H1 (cell line): Measurements from ENCODE around the gene ATP6V0A1. TPM values are rescaled to one million over a fixed set of nuclear protein-coding genes. Genes with fewer than 3 reads are reported as not detected.

Experiments
- CTCF ChIA-PET: fragments of 300-600 bp; sonication (Branson Sonifier 250); formaldehyde crosslinking; loops from one replicate; lab custom pipeline; 2021; ENCODE audit not compliant: partially characterized antibody; lab: Charles Lee
- POLR2A ChIA-PET: fragments of 300-600 bp; sonication (Branson Sonifier 250); formaldehyde crosslinking; loops from one replicate; lab custom pipeline; 2021; ENCODE audit warnings: inconsistent platforms; ENCODE audit not compliant: partially characterized antibody; lab: Charles Lee
- DNase-seq, 2 experiments: peaks; one replicate each; pipeline versions ENCODE4 v3.0.0 to v3.0.0-alpha.2; 2010 to 2022; ENCODE audit warnings: low spot score in 2 of 2, low read depth in 1 of 2, mixed read lengths in 1 of 2
- FAIRE-seq: peaks from 2 replicates; lab custom pipeline; 2011; peaks lifted over from hg19 to GRCh38; lab: Jason Lieb, UNC
- H2AFZ ChIP-seq: 2 replicates; pipeline ENCODE4 v1.8.1; 2012; ENCODE audit warnings: low read length, inconsistent platforms
- H2AK5ac ChIP-seq: 2 replicates; pipeline ENCODE4 v1.6.1; 2013; ENCODE audit warnings: low read depth, low read length
- H2BK120ac ChIP-seq: replicated peaks from 2 replicates; pipeline ENCODE3; 2013; ENCODE audit warnings: low read depth, low read length, inconsistent platforms
- H2BK12ac ChIP-seq: 2 replicates; pipeline ENCODE4 v1.6.1; 2013; ENCODE audit warnings: low read depth, low read length
- H2BK15ac ChIP-seq: 2 replicates; pipeline ENCODE4 v1.6.1; 2013; ENCODE audit warnings: low read length
- H2BK20ac ChIP-seq: 2 replicates; pipeline ENCODE4 v1.6.1; 2013; ENCODE audit warnings: low read length
- H2BK5ac ChIP-seq: 2 replicates; pipeline ENCODE4 v1.6.1; 2013; ENCODE audit warnings: low read depth, low read length
- H3K14ac ChIP-seq: 2 replicates; pipeline ENCODE4 v1.6.1; 2013; ENCODE audit warnings: inconsistent platforms; ENCODE audit not compliant: insufficient read length
- H3K18ac ChIP-seq: 2 replicates; pipeline ENCODE4 v1.6.1; 2013; ENCODE audit warnings: low read length; ENCODE audit errors: extremely low read depth
- H3K23ac ChIP-seq: 2 replicates; pipeline ENCODE4 v1.6.1; 2013; ENCODE audit warnings: inconsistent platforms; ENCODE audit not compliant: insufficient read length
- H3K23me2 ChIP-seq: 2 replicates; pipeline ENCODE4 v1.6.1; 2013; ENCODE audit warnings: low read depth, low read length
- H3K27ac ChIP-seq: 2 replicates; pipeline ENCODE4 v1.6.1; 2011; ENCODE audit warnings: low read depth, low read length, inconsistent platforms
- H3K27me3 ChIP-seq, 4 experiments: replicated peaks in 1 of 4; 1 replicate in 1 of 4; 2 replicates in 3 of 4; pipeline versions ENCODE4 v1.6.1 to v1.8.1; 2011 to 2013; ENCODE audit warnings: low read length in 3 of 4, mild to moderate bottlenecking in 3 of 4, inconsistent platforms in 2 of 4, mixed read lengths in 2 of 4, moderate library complexity in 1 of 4; ENCODE audit not compliant: control insufficient read depth in 3 of 4, insufficient read depth in 3 of 4; ENCODE audit errors: extremely low read depth in 1 of 4
- H3K36me3 ChIP-seq, 4 experiments: 2 replicates each; pipeline versions ENCODE4 v1.6.1 to v1.8.1; 2011 to 2013; ENCODE audit warnings: mild to moderate bottlenecking in 4 of 4, low read length in 3 of 4, moderate library complexity in 2 of 4, control low read depth in 1 of 4, inconsistent platforms in 1 of 4; ENCODE audit not compliant: insufficient read depth in 4 of 4, control insufficient read depth in 2 of 4
- H3K4ac ChIP-seq: replicated peaks from 2 replicates; pipeline ENCODE3; 2013; ENCODE audit warnings: low read length, low read depth, mixed read lengths, inconsistent platforms; ENCODE audit not compliant: insufficient read length
- H3K4me1 ChIP-seq, 4 experiments: replicated peaks in 1 of 4; 1 replicate in 1 of 4; 2 replicates in 3 of 4; pipeline versions ENCODE4 v1.6.1 to v1.8.1; 2011 to 2013; ENCODE audit warnings: low read length in 3 of 4, inconsistent platforms in 2 of 4, mixed read lengths in 1 of 4; ENCODE audit not compliant: insufficient read depth in 4 of 4, control insufficient read depth in 3 of 4
- H3K4me2 ChIP-seq, 2 experiments: 2 replicates each; pipeline versions ENCODE4 v1.6.1 to v1.8.1; 2011 to 2013; ENCODE audit warnings: low read depth in 2 of 2, low read length in 2 of 2, control low read depth in 1 of 2, inconsistent platforms in 1 of 2, mild to moderate bottlenecking in 1 of 2; ENCODE audit not compliant: insufficient read depth in 1 of 2
- H3K4me3 ChIP-seq, 4 experiments: fragments of 200-600, 300-600 bp in 1 of 4; sonication (generic), shearing (Covaris generic), sonication (Bioruptor Twin) in 1 of 4; 2 replicates each; pipeline versions ENCODE4 v1.5.1 to v1.8.1; 2011 to 2016; ENCODE audit warnings: low read length in 4 of 4, low read depth in 3 of 4, control low read depth in 2 of 4, inconsistent platforms in 2 of 4, mild to moderate bottlenecking in 2 of 4, mixed read lengths in 1 of 4, moderate library complexity in 1 of 4; ENCODE audit not compliant: insufficient read depth in 2 of 4; ENCODE audit errors: extremely low read depth in 1 of 4
- H3K56ac ChIP-seq: replicated peaks from 2 replicates; pipeline ENCODE3; 2013; ENCODE audit warnings: low read depth, mild to moderate bottlenecking, mixed read lengths, low read length, inconsistent platforms; ENCODE audit not compliant: insufficient read length
- H3K79me1 ChIP-seq: 2 replicates; pipeline ENCODE4 v1.6.1; 2013; ENCODE audit warnings: low read depth, low read length, control low read depth
- H3K79me2 ChIP-seq, 2 experiments: 2 replicates each; pipeline versions ENCODE4 v1.6.1 to v1.8.1; 2012 to 2013; ENCODE audit warnings: low read length in 2 of 2, mild to moderate bottlenecking in 2 of 2, inconsistent platforms in 1 of 2; ENCODE audit not compliant: insufficient read depth in 2 of 2, control insufficient read depth in 1 of 2
- H3K9ac ChIP-seq, 4 experiments: replicated peaks in 1 of 4; 1 replicate in 1 of 4; 2 replicates in 3 of 4; pipeline versions ENCODE4 v1.6.1 to v1.8.1; 2011 to 2013; ENCODE audit warnings: low read depth in 3 of 4, low read length in 3 of 4, control low read depth in 2 of 4, mild to moderate bottlenecking in 2 of 4, moderate library complexity in 2 of 4, inconsistent platforms in 1 of 4; ENCODE audit errors: extremely low read depth in 1 of 4
- H3K9me3 ChIP-seq, 2 experiments: 2 replicates each; pipeline versions ENCODE4 v1.6.1 to v1.8.1; 2012 to 2013; ENCODE audit warnings: mild to moderate bottlenecking in 2 of 2, moderate library complexity in 2 of 2, control low read depth in 1 of 2, inconsistent platforms in 1 of 2, low read depth in 1 of 2, low read length in 1 of 2, mixed read lengths in 1 of 2; ENCODE audit not compliant: insufficient read depth in 2 of 2
- H4K20me1 ChIP-seq, 2 experiments: replicated peaks in 1 of 2; 2 replicates each; pipeline versions ENCODE3 to v1.8.1; 2011 to 2013; ENCODE audit warnings: inconsistent platforms in 2 of 2, low read length in 2 of 2, mild to moderate bottlenecking in 1 of 2; ENCODE audit not compliant: insufficient read depth in 2 of 2, control insufficient read depth in 1 of 2
- H4K5ac ChIP-seq: 2 replicates; pipeline ENCODE4 v1.6.1; 2013; ENCODE audit warnings: low read length, low read depth, mixed read lengths, inconsistent platforms; ENCODE audit not compliant: insufficient read length
- H4K8ac ChIP-seq: 2 replicates; pipeline ENCODE4 v1.8.0; 2013; ENCODE audit warnings: mild to moderate bottlenecking, moderate library complexity, low read length, inconsistent platforms; ENCODE audit not compliant: insufficient read depth; ENCODE audit errors: extremely low read depth
- H4K91ac ChIP-seq: replicated peaks from 2 replicates; pipeline ENCODE3; 2013; ENCODE audit warnings: low read length, mixed read lengths, inconsistent platforms; ENCODE audit not compliant: insufficient read length
- BRCA1 ChIP-seq: IDR thresholded peaks from 2 replicates; pipeline ENCODE4 v1.6.1; 2012; ENCODE audit warnings: low read depth, low read length, improper control_type of control experiment
- CBX5 ChIP-seq: fragments of 300-800, 300-1000 bp; sonication (generic); IDR thresholded peaks from 2 replicates; pipeline ENCODE4 v1.7.1; 2016; ENCODE audit warnings: antibody characterized with exemption, low read length, low read depth
- CHD2 ChIP-seq: IDR thresholded peaks from 2 replicates; pipeline ENCODE4 v1.6.1; 2012; ENCODE audit warnings: low read length, improper control_type of control experiment
- EP300 ChIP-seq, 2 experiments: IDR thresholded peaks; 1 replicate in 1 of 2; 2 replicates in 1 of 2; pipeline ENCODE4 v1.6.1; 2011 to 2012; ENCODE audit warnings: low read depth in 2 of 2, low read length in 2 of 2, mild to moderate bottlenecking in 2 of 2, borderline replicate concordance in 1 of 2, inconsistent platforms in 1 of 2, moderate library complexity in 1 of 2
- FOSL1 ChIP-seq: IDR thresholded peaks from 2 replicates; pipeline ENCODE4 v1.6.1; 2011; ENCODE audit warnings: mild to moderate bottlenecking, low read depth, low read length, moderate library complexity; ENCODE audit not compliant: insufficient read depth
- JUND ChIP-seq: IDR thresholded peaks from 2 replicates; pipeline ENCODE4 v1.6.1; 2011; ENCODE audit warnings: mild to moderate bottlenecking, improper control_type of control experiment, low read length
- POLR2A ChIP-seq, 2 experiments: IDR thresholded peaks; 1 replicate in 1 of 2; 2 replicates in 1 of 2; pipeline ENCODE4 v1.6.1; 2011; ENCODE audit warnings: low read depth in 2 of 2, low read length in 2 of 2, mild to moderate bottlenecking in 2 of 2; ENCODE audit errors: control extremely low read depth in 1 of 2
- POU5F1 ChIP-seq: IDR thresholded peaks from 2 replicates; pipeline ENCODE4 v1.6.1; 2011; ENCODE audit warnings: low read depth, mild to moderate bottlenecking, low read length, moderate library complexity
- RXRA ChIP-seq: IDR thresholded peaks from 2 replicates; pipeline ENCODE4 v1.6.1; 2011; ENCODE audit warnings: low read depth, mild to moderate bottlenecking, low read length, moderate library complexity; ENCODE audit not compliant: insufficient read depth
- SIN3A ChIP-seq, 2 experiments: IDR thresholded peaks in 1 of 2; conservative IDR thresholded peaks in 1 of 2; 2 replicates each; pipeline ENCODE4 v1.6.1; 2011 to 2012; ENCODE audit warnings: low read length in 2 of 2, improper control_type of control experiment in 1 of 2, low read depth in 1 of 2, mild to moderate bottlenecking in 1 of 2
- USF2 ChIP-seq: IDR thresholded peaks from 2 replicates; pipeline ENCODE4 v1.6.1; 2011; ENCODE audit warnings: low read length, improper control_type of control experiment
- YY1 ChIP-seq: IDR thresholded peaks from 2 replicates; pipeline ENCODE4 v1.6.1; 2011; ENCODE audit warnings: low read depth, mild to moderate bottlenecking, low read length
- WGBS, 2 experiments: shearing (Covaris generic) in 1 of 2; methylation state at CpG; one replicate each; pipeline versions ENCODE4 v1.1.6 to v1.1.7; 2013 to 2015; ENCODE audit warnings: low lambda C conversion rate in 2 of 2, mixed read lengths in 2 of 2, inconsistent platforms in 1 of 2, low coverage in 1 of 2, missing lambda C conversion rate in 1 of 2; ENCODE audit not compliant: insufficient replicate concordance in 2 of 2, insufficient coverage in 1 of 2, insufficient read length in 1 of 2; ENCODE audit errors: extremely low coverage in 1 of 2, missing lambda C conversion rate in 1 of 2; 5-methylcytosine and 5-hydroxymethylcytosine counted together
- polyA plus RNA-seq, 7 experiments: library from polyadenylated mRNA; depleted of rRNA in 3 of 7; stranded (reverse) in 5 of 7; unstranded in 2 of 7; fragments of >200 nt in 5 of 7; fragments of 200-250 nt in 2 of 7; gene quantifications; 1 replicate in 5 of 7; 2 replicates in 1 of 7; 4 replicates in 1 of 7; pipeline versions ENCODE4 v1.2.1 to v1.2.3, GENCODE V29; 2011 to 2013; ENCODE audit warnings: missing spikeins in 2 of 7, mixed read lengths in 2 of 7
- total RNA-seq: library from RNA; stranded (reverse); fragmentation: NEBNext Ultra II Directional; extraction: Animal tissue kit (Norgen Biotek cat#: 25700); gene quantifications from 2 replicates; pipeline ENCODE4 v1.2.1, GENCODE V29; 2021

The ATP6V0A1 gene
- total and polyA plus RNA-seq, 2 of the 8 experiments (the other 6 are each of a cell fraction or from before 2014, with no cell fraction given), result 55.3 to 63.4 TPM

- Histone ChIP-seq H3K23me2 (no peaks in the 10 kb centered on the region), H4K8ac (no peak overlapping the region), H2BK5ac (no peak overlapping the region), H3K27me3 (no peaks in the 10 kb centered on the region), H2AFZ (no peak overlapping the region), H3K79me1 (no peaks in the 10 kb centered on the region), H3K79me2 (no peaks in the 10 kb centered on the region), H4K20me1 (peaks cover 0 to 2% of the 10 kb centered on the region in 2 experiments), H3K56ac (no peak overlapping the region), H3K4me3 (no peak overlapping the region), H3K9ac (no peak overlapping the region), H2AK5ac (no peak overlapping the region), H4K91ac (no peak overlapping the region), H3K4ac (no peak overlapping the region), H3K27ac (no peak overlapping the region), H2BK20ac (no peak overlapping the region), H3K23ac (no peak overlapping the region), H3K9me3 (no peaks in the 10 kb centered on the region), H3K36me3 (peaks cover 10 to 65% (median 32%) of the 10 kb centered on the region in 4 experiments), H2BK12ac (no peak overlapping the region), H4K5ac (no peak overlapping the region), H2BK15ac (no peak overlapping the region), H3K18ac (no peak overlapping the region), H3K14ac (no peak overlapping the region), H3K4me2 (no peak overlapping the region), H3K4me1 (no peaks in the 10 kb centered on the region), H2BK120ac (no peak overlapping the region)
- POLR2A ChIA-PET, result interaction anchor here (0.5 to 1.3 kb wide), 2 partner anchors 13 to 22 kb away, joined by 3 read pairs; no protein-coding TSS in a partner anchor
- no peak for TF ChIP-seq USF2
- TF ChIP-seq POU5F1, result no peak
- TF ChIP-seq RXRA, result no peak
- TF ChIP-seq CBX5, result no peak
- no peak for TF ChIP-seq YY1
- no peak for TF ChIP-seq SIN3A (conservative IDR thresholded peaks at IDR 0.05 in 1 of 2, IDR thresholded peaks at IDR 0.05 in 1 of 2; ENCODE audit: low read depth in 1 of 2, low read length in 2 of 2)
- no peak for TF ChIP-seq POLR2A (IDR thresholded peaks at IDR 0.05; ENCODE audit: control extremely low read depth in 1 of 2, low read depth in 2 of 2, low read length in 2 of 2)
- no peak for TF ChIP-seq CHD2
- TF ChIP-seq FOSL1, result no peak
- TF ChIP-seq BRCA1, result no peak
- no peak for TF ChIP-seq EP300 (IDR thresholded peaks at IDR 0.05; ENCODE audit: borderline replicate concordance in 1 of 2, low read depth in 2 of 2, low read length in 2 of 2)
- TF ChIP-seq JUND, result no peak
- FAIRE-seq (no peak), DNase-seq (no peak)
- CTCF ChIA-PET, result interaction anchor here (0.7 to 0.8 kb wide), 2 partner anchors 13 to 35 kb away, joined by 4 read pairs; no protein-coding TSS in a partner anchor
- 90% methylated on average over 3 of the region's 3 CpGs; no CpG with 5 or more reads in 1 of the 2 experiments for WGBS, 2 experiments
These were observed 18.5 kb downstream of the ATP6V0A1 start for GRCh38 chr17:42477173-42477572.
